T-cell (primary cell): Measurements from ENCODE around the gene RARA. TPM values are rescaled to one million over a fixed set of nuclear protein-coding genes. Genes with fewer than 3 reads are reported as not detected.

Experiments
- ATAC-seq, 4 experiments: fragments of 200-7000 bp in 3 of 4; fragments of 150-1000 bp in 1 of 4; cut with Tn5 transposase; replicated peaks in 1 of 4; 1 replicate in 3 of 4; 2 replicates in 1 of 4; pipeline ENCODE4 v1.10.0; 2021; ENCODE audit warnings: moderate library complexity in 3 of 4, mild to moderate bottlenecking in 2 of 4, moderate number of reproducible peaks in 1 of 4
- CTCF ChIA-PET, 2 donors: fragments of 300-600 bp; sonication (Branson Sonifier 250); formaldehyde crosslinking; loops; one replicate each; lab custom pipeline; 2022; ENCODE audit warnings: antibody characterized with exemption in 2 of 2; lab: Charles Lee
- POLR2A ChIA-PET, 2 donors: fragments of 300-600 bp; sonication (Branson Sonifier 250); formaldehyde crosslinking; loops; one replicate each; lab custom pipeline; 2022; ENCODE audit warnings: antibody characterized with exemption in 2 of 2; lab: Charles Lee
- DNase-seq, 35 experiments: peaks; one replicate each; pipeline versions ENCODE4 v3.0.0 to v3.0.0-alpha.2; 2013 to 2023
- H3K27ac ChIP-seq: one replicate; pipeline ENCODE4 v1.5.1; 2013; ENCODE audit warnings: low read length
- H3K27me3 ChIP-seq, 2 experiments: replicated peaks in 1 of 2; 1 replicate in 1 of 2; 2 replicates in 1 of 2; pipeline versions ENCODE4 v1.6.1 to v1.7.0; 2013; ENCODE audit warnings: low read length in 1 of 2, mixed read lengths in 1 of 2; ENCODE audit not compliant: control insufficient read depth in 2 of 2, insufficient read depth in 2 of 2; ENCODE audit errors: extremely low read depth in 1 of 2
- H3K36me3 ChIP-seq, 2 donors: 1 replicate in 1 of 2; 2 replicates in 1 of 2; pipeline versions ENCODE4 v1.6.1 to v1.7.0; 2013; ENCODE audit warnings: low read length in 1 of 2; ENCODE audit not compliant: control insufficient read depth in 2 of 2, insufficient read depth in 1 of 2; ENCODE audit errors: extremely low read depth in 1 of 2
- H3K4me1 ChIP-seq, 2 experiments: 1 replicate in 1 of 2; 2 replicates in 1 of 2; pipeline versions ENCODE4 v1.6.1 to v1.7.0; 2013; ENCODE audit warnings: low read length in 2 of 2, mixed read lengths in 1 of 2; ENCODE audit not compliant: insufficient read depth in 2 of 2, control insufficient read depth in 1 of 2; ENCODE audit errors: extremely low read depth in 1 of 2
- H3K4me3 ChIP-seq, 2 donors: 1 replicate in 1 of 2; 2 replicates in 1 of 2; pipeline versions ENCODE4 v1.5.1 to v1.7.0; 2013; ENCODE audit warnings: mild to moderate bottlenecking in 2 of 2, low read length in 1 of 2, moderate library complexity in 1 of 2; ENCODE audit not compliant: control insufficient read depth in 1 of 2; ENCODE audit errors: extremely low read depth in 1 of 2
- H3K9me3 ChIP-seq: 2 replicates; pipeline ENCODE4 v1.7.0; 2013
- H3K27ac Mint-ChIP-seq, 2 donors: one replicate each; pipeline ENCODE4 v1.8.0; 2020 to 2021; ENCODE audit warnings: mild to moderate bottlenecking in 2 of 2, mixed read lengths in 2 of 2
- H3K27me3 Mint-ChIP-seq, 2 donors: one replicate each; pipeline ENCODE4 v1.8.0; 2021 to 2022; ENCODE audit warnings: mixed read lengths in 2 of 2
- H3K36me3 Mint-ChIP-seq: one replicate; pipeline ENCODE4 v1.8.0; 2021; ENCODE audit warnings: mixed read lengths
- H3K4me1 Mint-ChIP-seq, 3 donors: one replicate each; pipeline ENCODE4 v1.8.0; 2020 to 2022; ENCODE audit warnings: mixed read lengths in 3 of 3, mild to moderate bottlenecking in 1 of 3
- H3K4me3 Mint-ChIP-seq, 3 donors: one replicate each; pipeline ENCODE4 v1.8.0; 2020 to 2022; ENCODE audit warnings: mild to moderate bottlenecking in 3 of 3, mixed read lengths in 3 of 3, moderate library complexity in 3 of 3
- H3K9me3 Mint-ChIP-seq, 3 donors: one replicate each; pipeline ENCODE4 v1.8.0; 2020 to 2022; ENCODE audit warnings: mixed read lengths in 3 of 3
- WGBS: methylation state at CpG from one replicate; pipeline ENCODE4 v1.1.5; 2013; ENCODE audit warnings: missing lambda C conversion rate; ENCODE audit not compliant: insufficient coverage; 5-methylcytosine and 5-hydroxymethylcytosine counted together
- total RNA-seq, 35 experiments: library from RNA in 6 of 35; stranded (reverse) in 6 of 35; fragments of 120-200 nt in 1 of 35; gene quantifications; one replicate each; pipeline versions ENCODE4 v1.2.1 to v1.2.4 and lab custom pipeline; 2013 to 2026

The RARA gene
- total RNA-seq, 5 donors from 2014 or later (not counting 1 experiment from before 2014, with no cell fraction given) = 46.8 to 90.7 (median 69.1) TPM

- CTCF ChIA-PET = interaction anchor here in 1 of 2 donors (5.0 to 6.1 kb wide), 2 partner anchors 44 to 49 kb away, joined by 24 to 69 read pairs; no protein-coding TSS in a partner anchor
- no peaks in the 10 kb centered on the region for H3K27me3 ChIP-seq
- peak overlapping the region in 1 of 2 donors; percentile 80 for H3K27ac Mint-ChIP-seq
- peaks cover 41 to 50% (median 48%) of the 10 kb centered on the region in 3 donors for H3K4me1 Mint-ChIP-seq
- DNase-seq (no peak), ATAC-seq (no peak)
- H3K36me3 Mint-ChIP-seq = peaks cover 32% of the 10 kb centered on the region
- H3K27me3 Mint-ChIP-seq = no peaks in the 10 kb centered on the region
- POLR2A ChIA-PET = interaction anchor here in 1 of 2 donors (0.6 kb wide), 1 partner anchor 246 kb away, joined by 3 read pairs; no protein-coding TSS in a partner anchor
- peaks cover 4 to 46% of the 10 kb centered on the region in 2 experiments for H3K4me1 ChIP-seq
- H3K4me3 Mint-ChIP-seq = no peak overlapping the region
- peaks cover 29 to 67% of the 10 kb centered on the region in 2 donors for H3K36me3 ChIP-seq
- no peak overlapping the region for H3K4me3 ChIP-seq
- WGBS = 95% methylated on average over 17 of the region's 27 CpGs
- H3K9me3 Mint-ChIP-seq = no peaks in the 10 kb centered on the region
- no peak overlapping the region for H3K27ac ChIP-seq
- no peaks in the 10 kb centered on the region for H3K9me3 ChIP-seq
These were observed 42.6 kb downstream of the RARA start for GRCh38 chr17:40351359-40352236.

- 97% methylated on average over 7 of the region's 7 CpGs for WGBS
- Mint-ChIP-seq H3K27me3 (no peaks in the 10 kb centered on the region), H3K4me3 (peak overlapping the region in 1 of 3 donors; percentile 10), H3K36me3 (peaks cover 32% of the 10 kb centered on the region), H3K4me1 (peaks cover 34 to 43% (median 41%) of the 10 kb centered on the region in 3 donors), H3K9me3 (no peaks in the 10 kb centered on the region), H3K27ac (peak overlapping the region; percentile 77 to 80)
- Histone ChIP-seq H3K27me3 (no peaks in the 10 kb centered on the region), H3K4me1 (peaks cover 2 to 39% of the 10 kb centered on the region in 2 experiments), H3K9me3 (no peaks in the 10 kb centered on the region), H3K27ac (no peak overlapping the region), H3K36me3 (peaks cover 29 to 69% of the 10 kb centered on the region in 2 donors), H3K4me3 (no peak overlapping the region)
- ATAC-seq (no peak), DNase-seq (no peak)
- CTCF ChIA-PET = interaction anchor here in 1 of 2 donors (0.8 to 6.1 kb wide), 3 partner anchors 37 to 49 kb away, joined by 3 to 69 read pairs (median 24); no protein-coding TSS in a partner anchor
- POLR2A ChIA-PET = no interaction called here
These were observed 43.3 kb downstream of the RARA start for GRCh38 chr17:40352237-40352778.

DNA sequence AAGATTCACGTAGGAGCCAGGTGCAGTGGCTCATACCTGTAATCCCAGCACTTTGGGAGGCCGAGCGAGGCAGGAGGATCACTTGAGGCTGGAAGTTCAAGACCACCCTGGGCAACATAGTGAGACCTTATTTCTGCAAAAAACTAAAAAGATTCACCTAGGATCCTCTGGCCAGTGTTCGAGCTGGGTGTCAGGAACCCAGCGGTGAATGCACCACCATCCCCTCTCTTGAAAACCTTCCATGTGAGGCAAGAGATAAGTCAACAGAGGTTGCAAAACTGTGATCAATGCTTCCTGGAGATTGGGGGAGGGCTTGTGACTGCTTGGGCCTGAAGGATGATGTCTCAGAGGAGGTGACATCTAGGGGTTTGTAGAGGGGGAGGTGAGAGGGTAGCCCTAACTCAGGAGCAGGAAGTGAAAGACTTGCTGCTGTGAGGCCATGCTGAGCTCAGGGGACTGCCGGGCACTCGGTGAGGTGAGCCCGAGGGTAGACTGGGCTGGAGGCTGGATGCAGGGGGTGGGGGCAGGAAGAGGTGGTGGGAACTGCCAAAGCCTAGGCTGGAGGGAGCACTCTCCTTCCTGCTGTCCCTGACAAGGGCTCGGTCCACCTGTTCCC, 43.9 kb downstream of the RARA start:
- DNase-seq (peak in 1 of 35 experiments; percentile 28), ATAC-seq (peak in 1 of 4 experiments; percentile 38)
- ChIA-PET CTCF (interaction anchor here in 1 of 2 donors (0.8 to 6.1 kb wide), 4 partner anchors 29 to 50 kb away, joined by 3 to 69 read pairs (median 14); no protein-coding TSS in a partner anchor), POLR2A (no interaction called here)
- Mint-ChIP-seq H3K4me3 (peak overlapping the region in 1 of 3 donors; percentile 10), H3K4me1 (peaks cover 29 to 37% (median 35%) of the 10 kb centered on the region in 3 donors), H3K36me3 (peaks cover 32% of the 10 kb centered on the region), H3K27ac (peak overlapping the region; percentile 77 to 80), H3K9me3 (no peaks in the 10 kb centered on the region), H3K27me3 (no peaks in the 10 kb centered on the region)
- H3K4me3 ChIP-seq = no peak overlapping the region
- no peaks in the 10 kb centered on the region for H3K9me3 ChIP-seq
- H3K27ac ChIP-seq = no peak overlapping the region
- H3K27me3 ChIP-seq = no peaks in the 10 kb centered on the region
- peaks cover 29 to 69% of the 10 kb centered on the region in 2 donors for H3K36me3 ChIP-seq
- WGBS = 71% methylated on average over 7 of the region's 9 CpGs
- H3K4me1 ChIP-seq = peaks cover 0 to 33% of the 10 kb centered on the region in 2 experiments

DNA sequence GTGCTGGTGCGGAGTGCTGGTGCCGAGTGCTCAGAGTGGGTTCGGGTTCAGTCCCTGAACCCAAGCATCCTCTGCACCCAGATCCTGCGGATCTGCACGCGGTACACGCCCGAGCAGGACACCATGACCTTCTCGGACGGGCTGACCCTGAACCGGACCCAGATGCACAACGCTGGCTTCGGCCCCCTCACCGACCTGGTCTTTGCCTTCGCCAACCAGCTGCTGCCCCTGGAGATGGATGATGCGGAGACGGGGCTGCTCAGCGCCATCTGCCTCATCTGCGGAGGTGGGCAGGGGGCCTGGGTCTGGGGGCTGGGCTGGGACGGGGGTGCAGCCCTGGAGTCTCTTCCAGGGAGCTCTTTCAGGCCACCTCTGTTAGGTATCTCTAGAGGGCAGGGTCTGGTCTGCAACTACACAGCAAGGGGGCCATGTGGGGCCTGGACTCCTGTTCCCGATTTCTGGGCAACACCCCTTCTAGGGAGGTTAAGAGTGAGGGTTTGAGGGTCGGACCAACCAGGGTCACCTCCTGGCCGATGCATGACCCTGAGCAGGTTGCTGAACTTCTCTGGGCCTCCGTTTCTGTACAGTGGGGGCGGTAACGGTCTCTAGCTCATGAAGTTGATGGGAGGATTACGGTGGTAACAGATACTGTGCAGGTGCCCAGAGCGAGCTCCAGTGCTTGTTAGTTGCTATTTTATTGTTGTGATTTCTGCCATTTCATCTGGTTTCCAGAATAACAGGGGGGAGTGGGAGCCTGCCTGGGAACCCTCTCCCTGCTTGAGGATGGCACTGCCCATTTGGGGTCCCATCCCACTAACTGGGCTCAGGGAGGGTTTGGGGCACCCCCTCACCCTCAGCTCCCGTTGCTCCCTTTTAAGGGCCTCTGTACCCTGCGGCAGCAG, 45.5 kb downstream of the RARA start:
- Mint-ChIP-seq H3K27me3 (no peaks in the 10 kb centered on the region), H3K4me3 (no peak overlapping the region), H3K4me1 (peaks cover 17 to 34% (median 31%) of the 10 kb centered on the region in 3 donors), H3K27ac (peak overlapping the region; percentile 43 to 58), H3K9me3 (no peaks in the 10 kb centered on the region), H3K36me3 (peaks cover 27% of the 10 kb centered on the region)
- Histone ChIP-seq H3K36me3 (peaks cover 16 to 55% of the 10 kb centered on the region in 2 donors), H3K4me3 (no peak overlapping the region), H3K27me3 (no peaks in the 10 kb centered on the region), H3K27ac (peak overlapping the region; percentile 31), H3K4me1 (peaks cover 0 to 18% of the 10 kb centered on the region in 2 experiments), H3K9me3 (no peaks in the 10 kb centered on the region)
- POLR2A ChIA-PET = interaction anchor here (0.6 to 1.0 kb wide), 2 partner anchors 55 to 253 kb away, joined by 3 to 10 read pairs; no protein-coding TSS in a partner anchor
- no peak for ATAC-seq
- WGBS = 93% methylated on average over 27 of the region's 30 CpGs
- DNase-seq = peak in 1 of 35 experiments; percentile 12
- CTCF ChIA-PET = interaction anchor here (0.6 to 6.1 kb wide), 26 partner anchors 11 to 342 kb away, joined by 3 to 69 read pairs (median 4); partner anchors contain the start of genes RARA (in 1 of the 2) and TOP2A (in 1 of the 2)

DNA sequence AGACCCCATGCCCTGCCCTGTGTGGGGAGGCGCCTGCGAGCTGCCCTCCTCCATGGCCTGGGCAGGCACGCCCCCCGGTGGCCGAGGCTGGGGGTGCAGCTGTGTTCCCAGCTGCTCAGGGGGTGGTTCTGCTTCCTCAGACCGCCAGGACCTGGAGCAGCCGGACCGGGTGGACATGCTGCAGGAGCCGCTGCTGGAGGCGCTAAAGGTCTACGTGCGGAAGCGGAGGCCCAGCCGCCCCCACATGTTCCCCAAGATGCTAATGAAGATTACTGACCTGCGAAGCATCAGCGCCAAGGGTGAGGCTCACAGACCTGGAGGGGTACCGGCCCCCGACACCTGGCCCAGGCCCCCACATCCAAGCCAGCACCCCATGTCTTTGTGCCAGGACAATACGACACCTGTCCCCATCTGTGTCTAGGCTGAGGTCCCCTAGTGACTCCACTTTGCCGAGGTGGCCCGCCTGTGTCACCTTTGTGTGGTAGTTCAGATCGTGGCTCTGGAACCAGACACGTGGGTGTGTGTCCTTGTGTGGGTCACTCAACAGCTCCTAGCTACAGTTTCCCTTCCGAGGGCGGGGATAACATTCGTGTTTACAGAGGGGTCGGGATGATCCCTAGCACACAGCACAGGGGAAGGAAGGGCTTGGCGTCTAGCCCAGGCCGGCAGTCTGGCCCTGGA, 46.3 kb downstream of the RARA start:
- ChIA-PET POLR2A (interaction anchor here in 1 of 2 donors (1.0 kb wide), 1 partner anchor 56 kb away, joined by 10 read pairs; no protein-coding TSS in a partner anchor), CTCF (interaction anchor here (0.5 to 6.1 kb wide), 25 partner anchors 10 to 484 kb away, joined by 3 to 69 read pairs (median 4); partner anchors contain the start of genes RARA (in 1 of the 2) and TOP2A (in 1 of the 2))
- Mint-ChIP-seq H3K4me1 (peaks cover 9 to 28% (median 27%) of the 10 kb centered on the region in 3 donors), H3K4me3 (no peak overlapping the region), H3K27me3 (no peaks in the 10 kb centered on the region), H3K9me3 (no peaks in the 10 kb centered on the region), H3K36me3 (peaks cover 19% of the 10 kb centered on the region), H3K27ac (peak overlapping the region in 1 of 2 donors; percentile 43)
- H3K4me3 ChIP-seq = no peak overlapping the region
- ATAC-seq (peak; percentile 71 to 78 (median 74)), DNase-seq (peak; percentile 37 to 85 (median 74))
- H3K36me3 ChIP-seq = peaks cover 9 to 48% of the 10 kb centered on the region in 2 donors
- peaks cover 0 to 5% of the 10 kb centered on the region in 2 experiments for H3K27me3 ChIP-seq
- H3K9me3 ChIP-seq = no peaks in the 10 kb centered on the region
- peaks cover 0 to 12% of the 10 kb centered on the region in 2 experiments for H3K4me1 ChIP-seq
- peak overlapping the region; percentile 31 for H3K27ac ChIP-seq
- 73% methylated on average over 25 of the region's 29 CpGs for WGBS
